TTC549 (cell line): ENCODE results near the gene HECTD3.
"Not testable (repeated sequence)": the region's sequence is repeated elsewhere in the genome, so short reads cannot be mapped to it uniquely, and the experiment has no call there.

Experiments
- FAIRE-seq: peaks from 2 replicates; lab custom pipeline; 2012; peaks lifted over from hg19 to GRCh38; lab: Jason Lieb, UNC

The HECTD3 gene

DNA sequence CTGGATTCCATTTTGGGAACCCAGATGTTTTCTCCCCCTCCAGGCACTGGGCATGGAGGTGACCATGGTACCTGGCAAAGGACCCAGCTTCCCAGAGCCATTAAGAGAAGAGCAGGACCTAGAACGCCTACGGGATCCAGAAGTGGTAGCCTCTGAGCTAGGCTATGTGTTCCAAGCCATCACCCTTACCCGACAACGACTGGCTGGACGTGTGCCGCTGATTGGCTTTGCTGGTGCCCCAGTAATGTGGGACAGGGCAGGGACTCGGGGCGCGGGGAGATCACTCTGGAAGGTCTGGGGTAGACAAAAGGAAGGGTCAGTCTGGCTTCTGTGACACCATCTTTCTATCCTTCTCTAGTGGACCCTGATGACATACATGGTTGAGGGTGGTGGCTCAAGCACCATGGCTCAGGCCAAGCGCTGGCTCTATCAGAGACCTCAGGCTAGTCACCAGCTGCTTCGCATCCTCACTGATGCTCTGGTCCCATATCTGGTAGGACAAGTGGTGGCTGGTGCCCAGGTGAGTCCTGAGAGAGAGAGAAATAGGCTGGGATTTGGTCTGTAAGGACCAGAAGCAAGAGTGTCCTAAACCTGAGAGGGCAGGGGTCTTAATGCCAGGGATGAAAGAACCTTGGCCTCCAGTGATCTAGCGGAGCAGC lies 2.6 kb upstream of the HECTD3 start:
- no peak for FAIRE-seq

DNA sequence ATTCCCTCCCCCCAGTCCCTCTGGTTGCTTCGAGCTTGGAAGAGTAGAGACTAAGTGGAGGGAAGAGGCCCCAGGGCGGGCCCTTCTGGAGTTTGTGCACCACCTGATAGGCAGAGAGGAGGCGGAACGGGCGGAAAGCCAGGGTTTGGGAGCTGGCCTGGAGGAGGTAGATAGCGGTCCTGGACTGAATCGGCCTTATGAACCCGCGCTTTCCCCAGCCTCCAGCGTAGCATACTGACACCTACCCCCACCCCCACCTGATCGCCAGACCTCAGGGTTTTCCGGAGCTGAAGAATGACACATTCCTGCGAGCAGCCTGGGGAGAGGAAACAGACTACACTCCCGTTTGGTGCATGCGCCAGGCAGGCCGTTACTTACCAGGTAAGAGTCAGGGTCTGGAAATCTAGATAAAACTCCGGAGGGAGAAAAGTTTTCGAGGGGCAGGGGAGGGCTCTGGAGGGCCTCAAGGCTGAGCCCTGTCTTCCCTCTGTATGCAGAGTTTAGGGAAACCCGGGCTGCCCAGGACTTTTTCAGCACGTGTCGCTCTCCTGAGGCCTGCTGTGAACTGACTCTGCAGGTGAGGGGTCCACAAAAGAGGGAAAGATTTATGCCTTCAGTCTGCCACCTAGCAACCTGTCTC lies 1.6 kb upstream of the HECTD3 start:
- FAIRE-seq = no peak

DNA sequence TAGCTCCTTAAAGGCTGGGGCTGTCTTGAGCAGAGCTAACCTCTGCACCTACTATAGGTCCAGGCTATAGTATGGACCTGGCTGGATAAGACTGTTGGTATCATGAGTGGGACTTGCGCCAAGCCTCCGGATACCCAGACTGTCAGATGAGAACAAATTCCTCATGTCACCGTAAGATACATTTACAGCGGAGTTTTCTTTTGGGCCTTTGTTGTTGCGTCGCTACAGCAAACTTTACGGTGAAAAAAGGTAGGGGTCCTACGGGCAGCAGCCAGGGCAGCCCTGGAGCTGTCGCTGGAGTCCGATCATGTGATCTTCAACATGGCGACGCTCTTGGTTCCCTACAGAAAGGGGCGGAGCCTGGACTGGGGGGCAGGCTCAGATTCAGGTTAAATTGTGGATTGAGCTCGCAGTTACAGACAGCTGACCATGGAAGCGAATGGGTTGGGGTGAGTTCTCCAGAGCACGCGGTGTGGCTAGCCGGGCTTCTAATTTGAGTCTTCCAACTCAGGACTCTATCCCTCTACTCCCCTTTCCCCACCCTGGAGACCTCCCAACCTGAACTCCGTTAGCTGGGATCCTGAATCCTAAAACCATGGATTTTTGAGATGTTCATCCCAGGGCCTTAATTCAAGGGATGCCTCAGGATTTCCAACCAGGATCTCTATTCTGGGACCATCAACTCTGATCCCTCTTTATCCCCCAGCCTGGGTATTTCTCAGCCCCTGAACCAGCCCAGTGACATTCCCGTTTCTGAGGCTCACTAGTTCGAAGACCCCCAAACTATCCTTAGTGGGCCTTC lies 914 bp upstream of the HECTD3 start, which contains the start of gene UROD:
Gene UROD (plus strand): TSS at position 418 of the 802 bp plus-strand sequence. CDS start 12 bp downstream, at position 430.
- FAIRE-seq = peak; percentile 94

DNA sequence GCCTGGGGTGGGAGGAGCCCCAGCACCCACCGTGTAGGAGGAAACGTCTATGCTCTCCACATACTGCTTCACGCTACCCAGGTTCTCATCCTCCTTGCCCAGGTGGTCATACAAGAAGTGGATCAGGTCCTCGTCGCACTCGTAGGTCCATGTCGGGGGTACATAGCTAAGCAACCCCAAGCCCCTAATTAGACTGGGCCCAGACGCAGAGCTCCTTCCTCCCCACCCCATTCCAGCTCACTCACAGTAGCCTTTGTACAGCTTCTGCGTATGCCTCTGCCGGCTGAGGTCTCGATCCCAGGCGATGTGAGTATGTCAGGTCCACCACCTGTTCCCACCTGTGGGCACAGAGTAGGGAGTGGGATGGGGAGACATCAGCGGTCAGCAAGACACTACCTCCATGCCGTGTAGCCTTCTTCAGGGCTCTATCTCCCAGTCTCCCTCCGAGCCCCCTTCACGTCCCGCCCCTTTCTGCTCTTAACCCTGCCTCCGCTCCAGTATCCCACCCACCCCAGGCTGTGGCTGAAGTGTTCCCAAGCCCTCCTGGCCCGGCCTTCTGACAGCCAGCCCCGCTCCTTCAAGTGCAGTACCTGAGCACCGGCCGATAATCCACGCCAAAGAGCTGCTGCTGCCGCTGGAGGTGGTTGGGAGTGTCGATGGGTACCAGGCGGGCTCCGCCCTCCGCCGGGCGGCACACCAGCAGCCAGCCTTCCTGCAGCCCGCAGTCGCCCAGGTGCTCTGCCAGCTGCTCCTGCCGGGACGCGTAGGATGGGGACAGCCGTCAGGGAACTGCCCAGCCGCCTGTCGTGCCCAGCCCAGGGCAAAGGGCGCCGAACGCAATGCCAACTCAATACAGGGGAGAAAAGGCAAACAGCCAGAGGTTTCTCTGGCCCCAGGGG lies 919 bp downstream of the HECTD3 start:
- no peak for FAIRE-seq

DNA sequence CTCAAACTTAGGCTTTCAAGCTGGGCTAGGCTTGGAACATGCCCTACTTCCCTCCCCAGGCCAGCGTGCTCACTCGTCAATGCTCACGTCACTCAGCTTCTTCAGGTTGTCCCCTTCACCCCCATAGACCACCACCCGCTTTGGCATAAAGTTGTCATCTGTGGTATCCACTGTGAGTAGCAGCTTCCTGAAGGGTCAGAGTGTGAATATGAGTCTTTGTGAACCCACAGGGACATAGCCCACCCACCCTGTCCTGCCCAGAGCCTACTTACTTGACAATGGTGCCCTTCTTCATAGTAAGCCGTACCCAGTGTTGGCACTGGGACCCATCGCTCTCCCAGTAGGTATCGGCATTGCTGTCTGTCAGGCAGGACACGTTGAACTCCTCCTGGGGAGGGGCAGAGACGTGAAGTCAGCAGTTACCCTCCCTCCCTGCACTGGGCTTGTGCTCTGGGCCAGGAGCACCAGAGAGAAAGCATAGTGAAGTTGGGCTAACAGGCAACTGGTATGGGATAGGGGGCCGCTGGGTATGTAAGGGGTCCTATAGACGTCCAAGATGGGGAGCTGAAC lies 1.7 kb downstream of the HECTD3 start:
- no peak for FAIRE-seq

DNA sequence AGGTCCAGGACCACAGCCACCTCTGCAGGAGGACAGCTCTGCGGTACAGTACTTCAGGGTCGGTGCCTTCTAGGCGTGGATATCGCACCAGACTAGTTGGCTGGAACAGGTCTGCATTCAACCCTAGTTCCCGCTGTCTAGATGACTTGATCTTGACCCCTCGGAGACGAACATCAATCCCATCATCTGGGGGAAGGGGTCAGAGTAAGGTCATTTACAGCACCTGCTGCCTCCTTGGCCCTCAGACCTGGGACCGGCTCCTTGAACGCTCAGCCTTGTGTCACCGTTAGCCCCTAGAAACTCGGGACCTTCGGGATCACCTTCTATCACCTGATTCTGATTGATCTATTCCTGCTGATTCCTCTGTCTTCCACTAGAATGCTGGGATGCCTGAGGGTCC lies 2.6 kb downstream of the HECTD3 start:
- no peak for FAIRE-seq

DNA sequence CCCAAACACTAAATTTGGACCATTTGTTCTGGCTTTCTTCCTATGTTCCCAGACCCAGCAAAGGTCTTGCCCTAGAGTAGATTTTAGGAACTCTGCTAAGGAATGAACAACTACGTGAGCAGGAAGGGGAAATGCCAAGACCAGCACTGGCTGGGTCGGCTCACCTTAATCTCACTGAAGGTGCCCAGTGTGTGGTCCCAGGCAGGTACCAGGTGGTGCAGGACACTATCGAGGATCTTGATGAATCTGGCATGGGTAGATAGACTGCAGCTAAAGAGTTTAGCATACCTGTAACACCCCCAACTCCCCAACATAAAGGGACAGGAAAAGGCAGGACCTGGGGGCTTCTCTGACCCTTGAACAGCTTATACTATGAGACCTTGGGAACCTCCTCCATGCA lies 3.0 kb downstream of the HECTD3 start:
- FAIRE-seq = no peak

DNA sequence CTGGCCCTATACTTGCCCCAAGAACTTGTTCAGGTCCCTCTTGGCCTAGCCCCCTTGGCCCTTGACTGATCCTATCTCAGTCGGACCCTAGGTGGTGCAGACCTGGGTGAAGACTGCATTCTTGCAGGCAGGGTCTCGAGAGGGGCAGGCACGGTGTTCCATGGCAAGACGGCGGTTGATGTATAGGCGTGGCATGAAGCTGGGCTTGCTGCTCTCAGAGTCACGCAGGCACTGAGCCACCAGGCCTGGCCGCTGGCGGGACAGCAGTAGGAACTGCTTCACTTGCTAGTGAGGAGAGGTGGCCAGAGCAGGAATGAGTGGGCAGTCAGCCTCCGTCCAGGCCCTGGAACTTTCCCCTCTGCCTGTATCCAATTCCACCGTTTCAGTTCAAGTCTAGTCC lies 3.8 kb downstream of the HECTD3 start:
- no peak for FAIRE-seq

DNA sequence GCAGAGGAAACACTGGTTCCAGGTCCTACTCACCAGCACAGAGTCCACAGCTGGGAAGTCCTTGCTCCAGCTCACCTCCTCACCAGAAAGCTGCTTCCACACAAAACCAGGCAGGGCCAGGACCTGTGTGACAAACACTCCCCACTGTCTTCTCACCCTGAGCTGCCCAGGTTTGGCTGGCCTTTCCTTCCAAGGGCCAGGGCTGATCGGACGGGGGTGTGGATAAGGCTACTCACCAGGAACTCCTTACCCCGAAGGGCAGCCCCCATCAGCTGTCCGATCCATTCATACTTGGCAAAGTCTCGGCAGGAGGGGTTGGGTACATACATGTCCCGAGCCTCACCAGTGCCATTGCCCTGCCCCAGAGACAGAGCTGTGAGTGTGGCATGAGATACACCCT lies 5.4 kb downstream of the HECTD3 start:
- FAIRE-seq = no peak

DNA sequence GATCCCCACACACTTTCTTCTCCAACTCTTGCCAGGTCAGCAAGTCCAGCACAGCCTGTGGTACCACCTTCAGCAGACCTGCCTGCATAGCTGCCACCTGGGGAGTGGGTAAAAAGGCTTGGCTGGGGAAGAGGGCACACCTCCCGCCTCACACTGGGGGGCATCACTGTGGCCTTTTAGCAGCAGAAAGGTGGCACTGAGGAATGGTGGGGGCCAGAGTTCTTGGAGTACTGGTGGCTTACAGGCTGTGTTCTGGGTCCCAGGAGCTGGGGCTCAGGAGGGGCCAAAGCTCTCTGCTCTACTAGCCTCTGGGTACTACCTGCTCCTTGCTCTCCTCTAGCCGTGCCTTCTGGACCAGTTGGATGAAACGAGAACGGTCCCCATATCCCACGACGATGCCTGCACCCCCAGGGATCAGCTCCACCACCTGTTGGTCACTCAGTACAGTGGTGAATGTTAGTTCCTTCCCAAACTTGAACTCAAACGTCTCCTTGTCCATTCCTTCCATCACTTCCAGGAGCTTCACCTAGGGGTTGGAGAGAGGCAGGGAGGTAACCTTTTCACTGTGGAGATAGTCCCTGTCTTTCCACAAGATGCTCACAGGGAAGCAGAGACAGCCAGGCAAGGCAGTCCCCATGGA lies 6.7 kb downstream of the HECTD3 start:
- FAIRE-seq = no peak

DNA sequence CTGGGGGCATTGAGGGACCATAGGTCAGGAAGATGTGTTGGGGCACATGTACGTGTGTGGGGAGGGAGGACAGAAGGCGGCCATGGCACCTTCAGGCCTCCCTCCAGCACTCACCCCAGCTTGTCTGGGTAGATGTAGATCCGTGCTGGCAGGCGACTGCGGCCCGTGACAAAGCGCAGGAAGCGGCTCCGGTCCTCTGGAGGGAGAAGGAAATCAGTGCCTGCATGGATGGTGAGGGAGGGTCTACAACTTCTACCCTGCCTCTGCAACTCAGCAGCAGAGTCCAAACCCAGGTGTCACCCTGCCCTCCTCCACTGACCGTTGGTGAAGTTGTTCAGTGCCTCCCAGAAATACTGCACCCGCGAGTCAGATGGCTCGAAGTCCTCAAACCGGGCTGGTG lies 7.4 kb downstream of the HECTD3 start:
- FAIRE-seq = no peak

DNA sequence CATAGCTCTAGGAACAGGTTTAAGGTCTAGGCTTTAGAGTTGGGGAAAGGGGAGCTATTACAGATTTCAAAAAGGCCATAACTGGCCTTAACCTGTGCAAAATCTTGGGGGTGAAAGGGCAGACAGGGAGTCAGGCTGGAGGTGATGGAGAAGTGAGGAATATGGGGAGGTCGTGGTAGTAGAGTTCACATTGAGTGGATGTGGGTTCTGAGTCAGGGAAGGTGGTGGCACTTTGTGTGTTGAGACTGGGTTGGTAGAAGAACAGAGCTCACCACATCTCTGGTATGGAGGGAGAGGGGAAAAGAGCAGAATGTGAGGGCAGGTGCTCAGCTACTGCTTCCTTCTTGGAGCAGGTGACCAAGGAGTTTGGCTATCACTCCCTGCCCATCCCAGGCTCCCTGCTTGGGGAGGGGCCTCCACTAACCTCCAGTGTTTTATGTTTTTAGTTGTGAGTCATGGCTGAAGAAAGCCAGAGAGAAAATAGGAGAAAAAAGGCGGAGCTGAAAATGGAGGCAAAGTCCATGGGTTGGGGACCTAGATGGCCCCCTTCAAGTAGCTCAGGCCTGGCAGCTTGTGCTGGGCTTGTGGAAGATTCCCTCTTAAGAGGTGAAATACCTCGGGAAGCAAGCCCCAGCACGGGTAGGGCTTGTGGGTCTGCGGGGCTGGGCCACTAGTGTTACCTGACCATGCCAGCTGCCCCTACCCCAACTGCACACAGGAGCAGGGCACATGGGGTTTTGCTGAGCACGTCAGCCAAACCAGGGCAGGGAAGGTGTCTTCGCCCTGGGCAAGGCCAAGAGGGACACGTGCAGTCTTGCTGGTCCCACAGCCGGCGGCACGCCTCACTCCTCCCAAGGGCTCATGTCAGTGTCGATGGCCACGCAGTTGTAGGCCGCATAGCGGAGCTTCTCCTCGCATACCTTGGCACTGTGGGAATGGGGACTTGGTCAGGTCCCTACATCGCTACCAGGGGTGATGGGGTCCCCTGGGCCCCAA lies 8.2 kb downstream of the HECTD3 start:
- no peak for FAIRE-seq

DNA sequence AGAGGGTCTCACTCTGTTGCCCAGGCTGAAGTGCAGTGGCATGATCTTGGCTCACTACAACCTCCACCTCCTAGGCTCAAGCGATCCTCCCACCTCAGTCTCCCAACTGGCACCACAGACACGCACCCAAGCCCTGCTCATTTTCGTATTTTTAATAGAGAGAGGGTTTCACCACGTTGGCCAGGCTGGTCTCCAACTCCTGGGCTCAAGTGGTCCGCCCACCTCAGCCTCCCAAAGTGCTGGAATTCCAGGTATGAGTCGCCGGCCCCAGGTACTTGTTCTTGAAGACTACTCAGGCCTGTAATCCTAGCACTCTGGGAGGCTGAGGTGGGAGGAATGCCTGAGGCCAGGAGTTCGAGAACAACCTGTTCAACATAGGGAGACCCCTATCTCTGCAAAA lies 9.5 kb downstream of the HECTD3 start:
- not testable (repeated sequence) for FAIRE-seq

DNA sequence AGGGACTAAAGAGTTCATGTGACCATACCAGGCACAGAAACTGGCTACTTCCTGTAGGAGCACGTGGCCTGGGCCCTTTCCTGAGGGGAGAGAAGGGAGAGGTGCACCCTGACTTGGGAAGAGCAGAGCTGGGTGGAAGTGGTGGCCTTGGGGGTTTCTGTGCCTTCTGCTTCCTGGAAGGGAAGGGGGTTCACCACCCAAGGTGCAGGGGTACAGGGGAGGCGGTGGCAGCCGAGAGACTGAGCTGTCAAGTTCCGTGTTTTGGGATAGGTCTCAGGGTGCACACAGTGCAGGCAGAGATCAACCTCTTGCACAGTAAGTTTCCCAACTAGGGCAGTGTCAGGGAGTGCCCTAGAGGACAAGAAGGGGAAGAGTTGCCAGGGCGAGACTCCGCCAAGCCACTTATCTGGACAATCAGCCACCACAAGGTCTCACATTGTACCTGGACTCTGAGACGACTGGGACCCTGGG lies 10.1 kb downstream of the HECTD3 start:
- FAIRE-seq = no peak

DNA sequence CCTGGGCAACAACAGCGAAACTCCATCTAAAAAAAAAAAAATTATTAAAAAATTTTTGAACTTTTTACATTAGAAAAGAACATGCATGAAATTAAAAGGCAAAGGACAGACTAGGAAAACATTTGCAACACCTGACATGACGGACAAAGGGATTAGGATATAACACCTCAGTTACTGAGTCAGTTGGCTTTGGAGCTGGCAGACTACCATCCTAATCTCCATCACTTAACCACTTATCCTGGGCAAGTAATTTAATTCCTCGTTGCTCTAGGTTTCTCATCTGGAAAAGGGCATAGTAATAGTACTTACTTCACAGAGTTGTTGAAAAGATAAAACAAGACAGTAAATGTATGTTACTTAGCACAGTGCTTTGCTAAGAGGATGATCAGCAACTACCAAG lies 11.9 kb downstream of the HECTD3 start:
- no peak for FAIRE-seq

DNA sequence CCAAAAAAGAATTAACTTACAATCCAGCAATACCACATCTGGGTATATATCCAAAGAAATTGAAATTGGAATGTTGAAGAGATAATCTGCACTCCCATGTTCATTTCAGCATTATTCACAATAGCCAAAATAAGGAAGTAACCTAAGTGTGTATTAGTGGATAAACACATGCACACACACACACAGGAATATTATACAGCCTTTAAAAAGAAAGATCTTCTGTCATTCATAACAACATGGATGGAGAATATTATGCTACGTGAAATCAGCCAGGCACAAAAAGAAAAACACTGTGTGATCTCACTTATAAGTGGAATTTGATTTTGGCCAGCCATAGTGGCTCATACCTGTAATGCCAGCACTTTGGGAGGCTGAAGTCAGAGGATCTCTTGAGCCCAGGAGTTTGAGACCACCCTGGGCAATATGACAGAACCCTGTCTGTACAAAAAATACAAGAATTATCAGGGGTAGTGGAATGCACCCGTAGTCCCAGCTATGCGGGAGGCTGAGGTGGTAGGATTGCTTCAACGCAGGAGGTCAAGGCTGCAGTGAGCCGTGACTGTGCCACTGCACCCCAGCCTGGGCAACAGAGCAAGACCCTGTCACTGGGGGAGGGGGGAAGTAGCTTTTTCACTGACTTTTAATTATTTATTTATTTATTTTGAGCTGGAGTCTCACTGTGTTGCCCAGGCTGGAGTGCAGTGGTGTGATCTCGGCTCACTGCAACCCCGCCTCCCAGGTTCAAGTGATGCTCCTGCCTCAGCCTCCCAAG lies 15.5 kb downstream of the HECTD3 start:
- FAIRE-seq = no peak

DNA sequence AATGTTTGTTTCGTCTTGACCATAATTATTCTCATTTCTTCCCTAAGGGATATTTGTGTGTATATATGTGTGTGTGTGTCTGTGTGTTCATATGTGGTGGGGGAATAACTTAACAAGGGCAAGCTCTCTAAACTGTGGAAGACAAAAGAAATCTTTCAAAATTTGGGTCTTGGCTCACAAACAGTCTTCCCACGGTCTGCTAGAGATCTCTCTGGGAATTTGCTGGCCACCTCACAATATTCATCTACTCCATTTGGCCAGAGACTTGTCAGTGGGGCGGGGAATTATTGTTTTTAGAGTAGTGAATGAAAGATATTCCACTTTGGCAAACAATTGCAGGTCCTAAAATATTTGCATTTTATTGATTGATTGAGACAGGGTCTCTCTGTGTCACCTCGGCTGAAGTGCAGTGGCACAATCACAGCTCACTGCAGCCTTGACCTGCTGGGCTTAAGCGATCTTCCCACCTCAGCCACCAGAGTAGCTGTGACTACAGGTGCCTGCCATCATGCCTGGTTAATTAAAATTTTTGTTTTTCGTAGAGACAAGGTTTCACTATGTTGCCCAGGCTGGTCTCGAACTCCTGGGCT lies 16.7 kb downstream of the HECTD3 start:
- no peak for FAIRE-seq

DNA sequence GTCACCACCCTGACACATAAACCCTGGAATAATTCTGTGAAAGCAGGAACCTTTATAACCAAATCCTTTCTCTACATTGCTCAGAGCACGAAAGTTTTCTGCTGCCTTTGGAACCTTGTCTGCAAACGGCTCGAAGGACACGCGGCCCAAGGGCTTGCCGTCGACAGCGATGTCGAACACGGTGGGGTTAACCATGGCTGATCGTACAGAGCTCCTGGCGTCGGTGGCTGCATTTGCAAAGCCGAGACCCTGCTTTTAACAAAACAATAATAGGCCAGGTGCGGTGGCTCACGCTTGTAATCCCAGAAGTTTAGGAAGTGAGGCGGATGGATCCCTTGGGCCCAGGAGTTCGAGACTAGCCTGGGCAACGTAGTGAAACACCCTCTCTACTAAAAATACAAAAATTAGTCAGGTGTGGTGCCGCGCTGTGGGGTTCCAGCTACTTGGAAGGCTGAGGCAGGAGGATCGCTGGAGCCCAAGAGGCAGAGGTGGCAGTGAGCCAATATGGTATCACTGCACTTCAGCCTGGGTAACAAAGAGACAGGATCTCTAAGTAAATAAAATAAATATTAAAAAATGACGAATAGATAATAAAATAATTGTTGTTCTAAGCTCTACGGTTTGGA lies 22.5 kb downstream of the HECTD3 start:
- FAIRE-seq = no peak
